NCI-H748 (cell line): ENCODE results near the gene STXBP1.

ENCODE experiments used
- DNase-seq: peaks from one replicate; lab custom pipeline; 2025; ENCODE audit not compliant: unreplicated experiment; lab: John Stamatoyannopoulos, UW

Gene STXBP1

DNA sequence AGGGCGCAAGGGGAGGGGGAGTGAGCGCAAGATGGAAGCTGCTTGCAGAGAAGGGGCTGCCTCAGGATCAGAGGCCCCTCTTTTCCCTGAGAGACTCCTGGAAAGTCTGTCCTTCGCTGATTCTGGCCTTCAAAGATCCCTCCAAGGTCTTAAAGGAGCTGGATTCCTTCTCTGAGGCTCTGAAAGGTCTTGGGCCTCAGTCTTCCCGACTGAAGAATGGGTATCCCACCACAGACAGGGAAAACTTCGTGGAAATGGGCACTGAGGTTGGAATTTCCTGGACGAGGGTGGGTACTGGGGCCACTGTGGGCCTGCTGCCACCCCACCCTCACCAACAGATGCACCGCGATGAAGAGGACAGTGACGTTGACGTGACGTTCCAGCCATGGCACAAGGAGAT lies 100.3 kb downstream of the STXBP1 start:
- DNase-seq, result no peak

DNA sequence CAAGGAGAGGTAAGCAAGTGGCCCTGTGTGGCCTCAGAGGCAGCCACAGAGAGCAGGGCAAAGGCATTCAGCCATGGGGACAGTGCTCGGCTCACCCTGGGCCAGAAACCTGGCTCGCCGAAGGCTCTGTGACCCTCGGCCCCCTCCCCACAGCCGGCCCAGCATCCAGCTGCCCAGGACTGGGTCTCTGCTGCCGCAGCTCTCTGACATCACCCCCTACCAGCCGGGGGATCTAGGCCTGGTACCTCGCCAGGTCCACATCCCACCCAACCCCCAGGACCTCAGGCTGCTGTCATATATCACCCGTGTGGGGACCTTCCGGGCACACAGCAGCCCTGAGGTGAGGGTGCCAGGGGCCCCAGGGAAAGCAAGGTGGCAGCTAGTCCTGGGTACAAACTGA lies 100.8 kb downstream of the STXBP1 start:
- no peak for DNase-seq

DNA sequence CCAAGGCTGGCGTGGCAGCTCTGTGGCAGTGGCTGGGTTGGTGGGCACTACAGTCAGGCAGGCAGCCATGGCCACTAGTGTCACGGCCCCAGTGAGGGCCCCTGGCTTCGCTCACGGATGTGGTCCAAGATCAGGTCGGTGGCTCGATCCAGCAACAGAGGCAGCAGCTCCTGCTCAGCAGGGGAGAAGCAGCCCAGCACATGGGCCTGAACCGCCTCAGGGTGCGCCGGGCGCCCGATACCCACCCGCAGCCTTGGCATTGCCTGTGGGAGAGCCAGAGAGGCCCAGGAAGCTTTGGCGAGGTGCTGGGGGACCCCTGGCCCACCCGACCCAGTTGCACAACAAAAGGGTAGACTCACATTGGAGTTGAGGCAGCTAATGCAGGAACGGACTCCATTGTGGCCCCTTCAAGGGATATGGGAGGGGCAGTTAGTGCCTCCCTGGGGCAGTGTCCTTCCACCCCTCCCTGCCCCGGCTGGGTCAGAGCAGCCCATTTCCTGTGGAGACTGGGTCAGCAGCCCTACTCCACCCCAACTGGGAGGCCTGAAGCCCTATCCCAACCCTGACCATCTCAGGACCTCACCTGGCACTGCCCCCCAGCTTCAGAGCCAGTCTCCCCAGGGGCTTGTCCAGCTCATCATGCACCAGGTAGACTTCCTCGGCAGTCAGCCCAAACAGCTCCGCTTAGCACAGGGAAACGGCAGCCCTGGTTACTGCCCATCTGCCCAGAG lies 102.1 kb downstream of the STXBP1 start:
- no peak for DNase-seq

DNA sequence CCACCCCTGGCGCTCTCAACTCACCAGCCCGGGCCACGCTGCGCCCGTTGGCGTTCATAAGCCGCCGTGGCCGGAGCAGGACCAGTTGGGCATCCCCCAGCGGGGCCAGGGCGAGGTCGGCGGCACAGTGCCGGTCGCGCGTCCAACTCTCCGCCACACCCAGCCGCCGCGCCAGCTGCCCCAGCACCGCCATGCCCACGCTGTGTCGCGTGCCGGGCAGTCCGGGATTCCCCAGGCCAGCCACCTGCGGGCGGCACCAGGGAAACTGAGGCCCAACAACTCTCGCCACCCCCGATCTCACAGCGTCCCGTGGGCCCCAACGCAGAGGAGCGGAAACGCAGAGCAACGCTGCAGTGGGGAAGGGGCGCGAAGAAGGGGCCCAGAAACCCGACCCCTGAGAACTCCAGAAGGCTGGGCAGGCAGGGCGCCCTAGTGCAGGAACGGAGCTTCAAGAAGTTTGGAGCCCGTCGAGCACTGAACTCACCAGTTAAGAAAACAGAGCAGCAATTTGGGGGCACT lies 102.9 kb downstream of the STXBP1 start:
- DNase-seq, result peak; percentile 38

DNA sequence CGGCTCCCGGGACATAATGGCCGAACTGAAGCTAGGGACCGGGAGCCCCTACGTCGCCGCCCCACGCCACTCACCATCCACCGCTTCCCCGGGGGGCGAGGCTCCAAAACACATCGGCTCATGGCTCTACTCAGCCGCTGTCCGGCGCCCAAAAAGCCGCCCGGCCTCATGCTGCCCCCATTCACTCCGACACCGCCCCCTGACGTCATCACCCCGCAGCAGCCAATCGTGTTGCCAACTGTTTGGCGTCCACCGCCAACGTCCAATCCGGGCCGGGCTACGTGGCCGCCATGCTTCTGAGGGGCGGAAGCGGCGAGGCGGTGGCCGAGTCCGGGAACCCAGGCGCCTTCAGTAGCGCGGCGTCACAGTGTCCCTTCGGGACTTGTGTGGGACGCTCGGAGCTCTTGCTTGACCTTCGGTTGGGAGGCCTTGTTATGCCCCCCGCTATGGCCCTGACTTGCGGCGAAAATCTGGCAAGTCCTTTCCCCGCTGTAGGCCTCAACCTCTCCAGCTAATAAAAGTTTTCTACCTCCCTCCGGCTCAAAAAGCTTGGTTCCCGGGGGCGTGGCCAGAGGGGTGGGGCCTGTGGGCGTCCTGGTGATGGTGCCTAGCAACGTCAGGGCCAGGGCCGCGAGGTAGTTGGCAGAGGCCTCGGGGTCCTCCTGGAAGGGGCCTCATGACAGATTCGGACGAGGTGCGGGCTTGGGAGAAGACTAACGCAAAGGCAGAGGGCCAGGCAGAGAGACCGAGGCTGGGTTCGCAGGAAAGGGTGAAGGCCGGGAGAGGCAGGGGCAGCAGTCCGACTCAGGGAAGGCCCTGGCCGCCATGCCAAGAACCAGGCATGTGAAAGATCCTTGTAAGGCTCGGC lies 103.6 kb downstream of the STXBP1 start, which contains the start of the genes PTRH1 and TTC16:
PTRH1 (minus strand) TSS at position 194 of the 868 bp plus-strand sequence; CDS start at position 170, 24 bp downstream.
TTC16 (plus strand) TSS at position 610 of the 868 bp plus-strand sequence; CDS start at position 677, 67 bp downstream.
- DNase-seq, result peak; percentile 96

DNA sequence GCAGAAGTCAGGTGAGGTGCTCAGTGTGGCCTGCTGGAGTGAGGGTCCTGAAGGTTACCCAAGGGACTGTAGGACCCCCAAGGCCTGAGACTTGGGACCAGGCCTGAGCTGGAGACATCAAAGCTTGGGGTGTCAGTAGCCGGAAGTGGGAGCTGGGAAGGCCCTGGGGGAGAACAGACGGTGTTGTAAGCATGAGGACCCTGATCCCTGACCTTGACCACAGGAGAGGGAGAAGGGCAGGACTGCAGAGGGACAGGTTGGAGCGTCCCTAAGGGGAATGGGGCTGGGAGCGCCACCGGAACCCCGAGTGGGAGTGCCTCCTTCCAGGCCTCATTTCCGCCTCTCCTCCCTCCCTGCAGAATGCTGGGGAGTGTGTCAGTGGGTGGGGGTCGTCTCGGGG lies 104.3 kb downstream of the STXBP1 start:
- no peak for DNase-seq

DNA sequence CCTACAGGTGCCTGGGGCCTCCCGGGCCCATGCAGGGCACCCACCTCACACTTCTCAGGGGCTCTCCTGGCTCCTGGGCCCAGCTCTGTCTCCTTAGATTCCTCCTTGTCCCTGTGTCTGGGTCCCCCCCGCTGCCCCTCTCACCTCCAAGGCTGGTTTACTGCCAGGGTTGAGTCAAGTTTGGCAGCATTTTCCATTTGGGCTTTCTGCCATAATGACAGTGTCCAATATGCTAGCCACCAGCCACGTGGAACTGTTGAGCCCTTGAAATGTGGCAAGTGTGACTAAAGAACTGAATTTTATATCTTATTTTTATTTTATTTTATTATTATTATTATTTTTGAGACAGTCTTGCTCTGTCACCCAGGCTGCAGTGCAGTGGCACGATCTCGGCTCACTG lies 105.7 kb downstream of the STXBP1 start:
- DNase-seq, result no peak

DNA sequence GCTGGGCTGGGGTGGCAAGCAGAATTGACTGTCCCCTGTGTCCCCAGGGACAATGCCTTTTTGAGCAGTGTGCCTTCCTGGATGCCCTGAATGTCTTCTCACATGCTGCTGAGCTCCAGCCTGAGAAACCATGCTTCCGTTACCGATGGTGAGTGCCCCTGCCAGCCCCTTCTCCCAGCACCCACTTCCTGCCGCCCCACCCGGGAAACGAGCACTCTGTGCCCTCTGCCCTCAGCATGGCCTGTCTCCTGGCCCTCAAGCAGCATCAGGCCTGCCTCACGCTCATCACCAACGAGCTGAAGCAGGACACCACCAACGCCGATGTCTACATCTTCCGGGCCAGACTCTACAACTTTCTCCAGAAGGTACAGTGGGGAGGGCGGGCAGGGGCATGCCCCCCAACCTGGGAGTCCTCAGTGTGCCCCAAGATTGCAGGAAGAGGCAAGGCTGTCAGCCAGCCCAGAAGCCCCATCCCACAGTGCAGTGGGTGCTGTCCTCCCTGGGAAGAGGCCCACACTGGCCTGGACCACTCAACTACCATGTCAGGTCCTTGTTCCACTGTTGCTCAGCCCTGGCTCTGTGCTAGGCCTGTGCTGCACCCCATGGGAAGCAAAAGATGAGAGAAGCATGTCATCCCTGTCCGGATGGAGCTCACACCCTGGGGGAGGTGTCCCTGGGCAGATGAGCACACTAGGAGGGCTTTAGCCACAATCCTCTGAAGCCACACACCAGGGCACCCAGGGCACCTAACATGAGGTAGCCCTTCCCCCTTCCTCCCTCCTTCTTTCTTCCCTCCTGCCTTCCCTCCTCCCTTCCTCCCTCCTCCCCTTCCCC lies 108.2 kb downstream of the STXBP1 start:
- no peak for DNase-seq

DNA sequence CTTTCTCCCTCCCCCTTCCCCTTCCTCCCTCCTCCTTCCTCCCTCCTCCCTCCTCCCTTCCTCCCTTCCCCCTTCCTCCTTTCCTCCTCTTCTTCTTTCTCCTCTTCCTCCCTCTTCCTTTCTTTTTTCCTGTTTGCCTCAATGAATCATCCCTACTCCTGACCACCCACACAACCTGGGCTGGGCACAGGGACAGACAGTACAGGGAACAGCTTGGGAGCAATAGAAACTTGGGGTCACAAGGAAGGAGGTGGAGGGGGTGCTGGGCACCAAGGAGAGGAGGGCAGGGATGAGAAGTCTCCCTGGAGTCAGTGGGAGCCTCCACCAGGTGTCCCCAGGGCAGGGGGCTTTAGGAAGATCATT lies 108.8 kb downstream of the STXBP1 start:
- no peak for DNase-seq

DNA sequence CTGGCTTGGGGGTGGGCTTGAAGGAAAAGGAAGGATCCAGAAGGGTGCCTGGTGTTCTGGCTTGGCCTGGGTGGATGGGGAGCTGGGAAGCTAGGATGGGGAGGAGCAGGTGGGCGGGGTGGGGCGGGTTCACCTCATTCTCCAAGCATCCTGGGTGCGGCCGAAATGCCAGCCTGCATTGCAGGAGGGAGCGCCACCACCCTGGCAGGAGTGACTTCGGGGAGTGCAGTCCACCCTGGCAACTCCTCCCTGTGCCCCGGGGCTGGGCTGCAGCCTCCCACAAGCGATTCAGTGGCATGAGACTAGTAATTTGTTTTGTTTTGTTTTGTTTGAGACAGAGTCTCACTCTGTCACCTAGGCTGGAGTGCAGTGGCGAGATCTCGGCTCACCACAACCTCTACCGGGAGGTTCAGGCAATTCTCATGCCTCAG lies 109.3 kb downstream of the STXBP1 start:
- peak; percentile 55 for DNase-seq

DNA sequence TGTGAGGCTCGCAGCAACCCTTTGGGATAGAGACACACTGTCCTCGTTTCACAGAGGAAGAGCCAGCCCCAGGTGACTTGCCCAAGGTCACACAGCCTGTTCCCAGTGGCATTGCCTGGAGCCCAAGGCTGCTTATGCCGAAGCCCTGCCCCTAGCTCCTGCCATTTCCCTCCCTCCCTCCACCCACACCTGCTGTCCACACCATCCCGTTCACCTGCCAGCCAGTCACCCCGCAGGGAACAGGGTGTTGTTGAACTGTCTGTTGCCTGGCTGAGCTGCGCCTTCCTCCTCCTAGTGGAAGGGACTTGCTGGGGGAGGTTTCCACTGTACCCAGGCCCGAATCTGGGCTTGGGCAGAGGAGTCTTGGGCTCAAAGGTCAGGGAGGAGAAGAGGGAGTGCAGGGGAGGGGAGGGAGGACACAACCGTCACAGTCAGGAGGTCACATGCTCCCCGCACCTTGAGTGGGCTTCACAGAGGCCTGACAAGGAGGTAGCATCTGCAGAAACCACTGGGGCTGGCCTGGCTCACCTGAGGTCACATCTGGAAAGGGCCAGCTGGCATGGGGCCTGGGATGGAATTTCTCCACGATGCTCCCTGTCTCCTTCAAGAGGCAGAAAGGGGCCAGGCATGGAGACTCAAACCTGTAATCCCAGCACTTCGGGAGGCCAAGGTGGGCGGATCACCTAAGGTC lies 110.1 kb downstream of the STXBP1 start:
- peak; percentile 45 for DNase-seq

DNA sequence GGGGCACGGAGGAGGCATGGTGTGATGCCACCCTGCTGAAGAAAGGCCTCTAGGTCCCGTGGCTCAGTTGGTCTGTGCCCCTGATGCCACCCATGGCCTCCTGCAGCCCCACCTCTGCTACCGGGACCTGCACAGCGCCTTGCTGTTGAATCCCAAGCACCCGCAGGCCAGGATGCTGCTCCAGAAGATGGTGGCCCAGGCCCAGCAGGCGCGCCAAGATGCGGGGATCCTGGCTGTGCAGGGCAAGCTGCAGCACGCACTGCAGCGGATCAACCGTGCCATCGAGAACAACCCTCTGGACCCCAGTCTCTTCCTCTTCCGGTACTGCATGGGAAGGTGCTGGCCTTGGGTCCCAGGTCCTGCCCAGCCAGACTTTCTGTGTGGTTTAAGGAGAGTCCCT lies 110.9 kb downstream of the STXBP1 start:
- DNase-seq, result no peak

DNA sequence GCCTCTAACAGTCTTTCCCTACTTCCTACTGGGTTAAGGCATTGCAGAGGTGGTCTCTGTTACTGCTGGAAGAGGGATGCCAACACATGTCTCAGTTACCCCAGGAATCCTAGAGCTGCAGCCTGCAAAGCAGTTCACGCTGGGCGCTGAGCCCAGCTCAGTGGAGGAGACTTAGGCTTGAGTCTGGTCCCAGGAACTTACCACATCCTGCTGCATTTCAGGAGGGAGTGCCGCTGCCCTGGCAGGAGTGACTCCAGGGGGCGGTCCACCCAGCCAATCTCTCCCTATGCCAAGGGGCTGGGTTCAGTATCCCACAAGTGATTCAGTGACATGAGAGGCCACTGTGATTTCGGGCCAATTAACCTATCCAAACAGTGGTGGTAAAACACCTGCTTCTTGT lies 111.4 kb downstream of the STXBP1 start:
- no peak for DNase-seq

DNA sequence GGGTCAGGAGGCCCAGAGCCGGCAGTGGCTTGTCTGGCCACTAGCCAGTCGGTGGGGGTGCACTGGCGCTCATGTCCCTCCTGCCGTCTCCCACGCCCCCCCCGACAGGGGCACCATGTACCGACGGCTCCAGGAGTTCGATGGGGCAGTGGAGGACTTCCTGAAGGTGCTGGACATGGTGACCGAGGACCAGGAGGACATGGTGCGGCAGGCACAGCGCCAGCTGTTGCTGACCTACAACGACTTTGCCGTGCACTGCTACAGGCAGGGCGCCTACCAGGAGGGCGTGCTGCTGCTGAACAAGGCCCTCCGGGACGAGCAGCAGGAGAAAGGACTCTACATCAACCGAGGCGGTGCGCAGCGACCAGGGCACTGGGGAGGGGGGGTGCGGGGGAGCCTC lies 111.9 kb downstream of the STXBP1 start:
- DNase-seq, result no peak

DNA sequence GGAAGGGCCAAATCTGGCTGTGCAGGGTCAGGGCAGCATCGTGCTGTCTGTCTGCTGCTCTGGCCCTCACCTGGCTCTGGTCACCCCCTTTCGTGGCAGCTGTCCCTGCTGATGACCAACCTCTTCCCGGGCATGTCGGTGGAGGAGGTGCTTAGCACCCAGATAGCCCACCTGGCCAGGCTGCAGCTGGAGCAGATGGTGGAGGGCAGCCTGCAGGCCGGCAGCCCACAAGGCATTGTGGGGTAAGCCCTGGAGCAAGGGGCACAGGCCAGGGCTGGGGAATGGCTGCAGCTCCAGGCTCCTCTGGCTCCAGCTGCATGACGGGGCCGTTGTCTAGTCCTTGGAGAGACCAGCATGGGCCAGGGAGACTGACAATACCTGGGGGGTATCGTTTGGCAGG lies 114.8 kb downstream of the STXBP1 start:
- no peak for DNase-seq

DNA sequence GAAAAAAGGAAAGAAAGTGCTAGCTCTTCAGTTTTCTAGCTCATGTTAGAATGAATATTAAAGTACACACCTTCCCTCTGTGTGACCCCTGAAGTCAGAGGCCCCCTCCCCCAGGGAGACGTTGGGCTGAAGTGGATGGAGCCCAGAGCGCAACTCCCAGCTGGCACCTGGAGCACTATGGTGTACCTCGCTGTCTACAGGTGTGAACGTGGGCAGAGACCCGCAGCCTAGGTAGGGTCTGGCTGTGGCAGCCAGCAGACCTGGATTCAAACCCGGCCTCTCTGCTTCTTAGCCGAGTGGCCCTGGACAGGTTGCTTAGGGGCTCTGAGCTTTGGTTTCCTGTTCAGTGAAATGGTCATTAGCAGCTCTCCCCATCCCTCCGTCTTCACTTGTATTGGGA lies 116.7 kb downstream of the STXBP1 start:
- no peak for DNase-seq

DNA sequence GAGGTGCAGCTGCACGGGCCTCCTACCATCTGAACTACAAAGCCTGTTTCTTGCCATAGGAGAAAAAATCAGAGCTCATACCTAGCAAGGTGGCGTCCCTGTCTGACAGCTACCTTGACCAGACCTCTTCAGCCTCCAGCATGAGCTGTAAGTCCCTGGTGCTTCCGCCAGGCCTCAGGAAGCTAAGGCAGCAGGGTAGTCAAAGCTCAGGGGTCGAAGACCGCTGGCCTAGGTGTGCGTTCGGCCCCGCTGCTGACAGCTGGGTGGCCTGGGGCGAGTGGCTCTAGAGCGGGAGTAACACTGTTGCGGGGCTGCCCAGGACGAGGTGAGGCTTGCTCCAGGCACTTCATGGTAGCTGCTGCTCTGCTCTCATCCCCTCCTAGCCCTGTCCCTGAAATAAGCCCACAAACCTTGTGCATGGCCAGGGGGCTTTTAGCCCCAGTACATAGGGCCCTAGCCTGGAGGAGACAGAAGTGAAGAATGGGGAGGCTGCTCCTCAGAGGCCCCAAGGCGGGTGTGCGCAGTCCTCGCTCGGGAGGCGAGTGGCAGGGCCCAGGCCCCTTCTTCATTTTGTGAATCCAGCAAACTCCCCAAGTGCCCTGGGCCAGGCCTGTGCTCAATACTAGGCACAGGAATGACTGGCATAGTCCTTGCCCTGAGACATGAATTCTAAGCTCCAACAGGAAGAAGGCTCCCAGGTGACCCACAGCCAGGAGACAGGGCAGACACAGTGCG lies 117.6 kb downstream of the STXBP1 start:
- DNase-seq, result no peak

DNA sequence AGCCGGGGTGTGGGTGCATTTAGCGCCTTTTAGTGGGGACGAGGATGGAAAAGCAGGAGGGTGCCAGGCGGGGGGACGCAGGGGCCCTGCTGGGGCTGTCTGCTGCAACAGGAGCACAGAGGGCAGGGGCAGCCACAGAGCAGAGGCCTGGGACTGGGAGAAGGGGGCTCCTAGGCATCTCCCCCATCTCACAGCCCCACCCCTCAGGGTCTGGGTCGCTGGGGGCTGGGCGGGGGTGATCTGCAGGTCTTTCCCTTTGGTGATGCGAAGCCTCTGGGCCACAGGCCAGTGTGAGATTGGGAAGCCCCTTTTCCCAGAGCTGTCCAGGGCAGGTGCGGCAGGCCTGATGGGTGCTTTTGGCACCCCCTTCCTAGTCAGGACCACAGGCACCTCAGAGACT lies 118.2 kb downstream of the STXBP1 start:
- no peak for DNase-seq

DNA sequence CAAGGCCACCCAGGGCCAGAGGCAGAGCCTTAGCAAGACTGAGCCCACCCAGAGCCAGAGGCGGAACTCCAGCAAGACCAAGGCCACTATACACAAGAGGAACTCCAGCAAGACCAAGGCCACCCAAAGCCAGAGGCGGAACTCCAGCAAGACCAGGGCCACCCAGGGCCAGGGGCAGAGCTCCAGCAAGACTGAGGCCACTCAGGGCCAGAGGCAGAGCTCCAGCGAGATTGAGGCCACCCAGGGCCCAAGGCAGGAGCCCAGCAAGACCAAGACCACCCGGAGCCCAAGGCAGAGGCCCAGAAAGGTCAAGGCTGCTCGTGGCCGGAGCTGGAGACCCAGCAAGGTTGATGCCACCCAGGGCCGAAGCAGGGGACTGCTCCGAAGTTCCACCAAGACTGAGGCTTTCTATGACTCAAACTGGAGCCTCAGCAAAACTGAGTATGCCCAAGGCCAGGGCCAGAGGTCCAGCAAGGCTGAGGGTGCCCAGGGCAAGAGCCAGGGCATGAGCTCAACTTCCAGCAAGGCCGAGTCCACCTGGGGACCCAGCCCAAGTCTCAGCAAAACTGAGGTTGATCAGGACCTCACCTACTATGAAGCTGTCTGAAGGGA lies 118.8 kb downstream of the STXBP1 start:
- no peak for DNase-seq
